PC-9 (cell line): ENCODE measurements around the gene CBLB. TPM values are rescaled to one million over a fixed set of nuclear protein-coding genes. Genes with fewer than 3 reads are reported as not detected.

Experiments used
- BruUV-seq: library from RNA; stranded (reverse); fragments of 400-500 nt; replicated peaks from 2 replicates; lab custom pipeline; 2021; lab: Mats Ljungman, UMichigan
- CTCF ChIA-PET: fragments of 300-600 bp; sonication (Branson Sonifier 250); formaldehyde crosslinking; loops from one replicate; lab custom pipeline; 2022; ENCODE audit warnings: antibody characterized with exemption; lab: Charles Lee
- POLR2A ChIA-PET: fragments of 300-600 bp; sonication (Branson Sonifier 250); formaldehyde crosslinking; loops from one replicate; lab custom pipeline; 2022; ENCODE audit warnings: antibody characterized with exemption; ENCODE audit not compliant: unreplicated experiment; lab: Charles Lee
- DNase-seq, 2 experiments: peaks; one replicate each; pipeline versions ENCODE4 v3.0.0 to v3.0.0-alpha.2; 2015 to 2022; ENCODE audit warnings: mixed read lengths in 1 of 2
- H2AFZ ChIP-seq: fragments of 200-600 bp; sonication (generic); 2 replicates; pipeline ENCODE4 v1.8.1; 2017; ENCODE audit warnings: antibody characterized with exemption
- H3F3A ChIP-seq: fragments of 200-600 bp; sonication (generic); 2 replicates; pipeline ENCODE4 v1.8.1; 2017; ENCODE audit warnings: antibody characterized with exemption, mild to moderate bottlenecking, low read depth; ENCODE audit not compliant: insufficient read depth
- H3K27ac ChIP-seq: fragments of 200-600 bp; sonication (generic); 2 replicates; pipeline ENCODE4 v1.6.1; 2016; ENCODE audit warnings: mixed run types
- H3K27me3 ChIP-seq: fragments of 200-600 bp; sonication (generic); 2 replicates; pipeline ENCODE4 v1.6.1; 2016; ENCODE audit warnings: low read depth, mixed run types; ENCODE audit not compliant: insufficient read depth
- H3K36me3 ChIP-seq: fragments of 200-600 bp; sonication (generic); 2 replicates; pipeline ENCODE4 v1.6.1; 2016; ENCODE audit warnings: low read depth, mixed run types
- H3K4me1 ChIP-seq: fragments of 200-600 bp; sonication (generic); replicated peaks from 2 replicates; pipeline ENCODE4 v1.6.1; 2016; ENCODE audit warnings: mixed run types; ENCODE audit not compliant: insufficient read depth
- H3K4me2 ChIP-seq: fragments of 200-600 bp; sonication (generic); 2 replicates; pipeline ENCODE4 v1.6.1; 2017; ENCODE audit warnings: mixed run types
- H3K4me3 ChIP-seq: fragments of 200-600 bp; sonication (generic); 2 replicates; pipeline ENCODE4 v1.6.1; 2016; ENCODE audit warnings: mixed run types
- H3K79me2 ChIP-seq: fragments of 200-600 bp; sonication (generic); 2 replicates; pipeline ENCODE4 v1.6.1; 2017; ENCODE audit warnings: low read depth, mixed run types
- H3K9me2 ChIP-seq: fragments of 200-600 bp; sonication (generic); 2 replicates; pipeline ENCODE4 v1.8.1; 2017; ENCODE audit warnings: mild to moderate bottlenecking; ENCODE audit not compliant: insufficient read depth
- H3K9me3 ChIP-seq: fragments of 200-600 bp; sonication (generic); 2 replicates; pipeline ENCODE4 v1.8.1; 2016; ENCODE audit warnings: low read depth; ENCODE audit not compliant: insufficient read depth
- H4K20me1 ChIP-seq: fragments of 200-600 bp; sonication (generic); 2 replicates; pipeline ENCODE4 v1.8.1; 2017; ENCODE audit not compliant: insufficient read depth
- EZH2 ChIP-seq: fragments of 200-600 bp; sonication (generic); IDR thresholded peaks from 2 replicates; pipeline ENCODE4 v1.8.0; 2017; ENCODE audit warnings: antibody characterized with exemption, low read depth
- intact Hi-C: fragments of 100-400 bp; cut with micrococcal nuclease; formaldehyde crosslinking; loops from one replicate; pipeline ENCODE4 v1.10.0; 2022; ENCODE audit not compliant: unreplicated experiment
- total RNA-seq: library from RNA; stranded (reverse); gene quantifications from 2 replicates; pipeline ENCODE4 v1.2.3, GENCODE V29; 2021
- TF ChIP-seq, protein P1 (sequence below): fragments of 200-600 bp; sonication (generic); conservative IDR thresholded peaks from 2 replicates; pipeline ENCODE4 v1.6.1; 2017; ENCODE audit warnings: mixed run types, antibody characterized with exemption, mild to moderate bottlenecking, moderate library complexity

CBLB gene
- total RNA-seq, 1 experiment from 2014 or later: 44.0 TPM

DNA sequence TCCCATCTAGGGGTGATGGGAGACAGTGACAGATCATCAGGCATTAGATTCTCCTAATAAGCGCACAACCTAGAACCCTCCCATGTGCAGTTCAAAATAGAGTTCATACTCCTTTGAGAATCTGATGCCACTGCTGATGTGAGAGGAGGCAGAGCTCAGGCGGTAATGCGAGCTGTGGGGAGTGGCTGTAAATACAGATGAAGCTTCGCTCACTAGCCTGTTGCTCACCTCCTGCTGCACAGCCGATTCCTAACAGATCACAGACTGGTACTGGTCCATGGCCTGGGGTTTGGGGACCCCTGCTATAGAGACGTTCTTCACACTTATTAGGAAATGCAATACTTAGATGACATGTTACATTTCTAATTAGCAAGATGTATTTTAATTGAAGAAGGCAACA lies 154.4 kb downstream of the CBLB start:
- TF ChIP-seq, protein P1, sequence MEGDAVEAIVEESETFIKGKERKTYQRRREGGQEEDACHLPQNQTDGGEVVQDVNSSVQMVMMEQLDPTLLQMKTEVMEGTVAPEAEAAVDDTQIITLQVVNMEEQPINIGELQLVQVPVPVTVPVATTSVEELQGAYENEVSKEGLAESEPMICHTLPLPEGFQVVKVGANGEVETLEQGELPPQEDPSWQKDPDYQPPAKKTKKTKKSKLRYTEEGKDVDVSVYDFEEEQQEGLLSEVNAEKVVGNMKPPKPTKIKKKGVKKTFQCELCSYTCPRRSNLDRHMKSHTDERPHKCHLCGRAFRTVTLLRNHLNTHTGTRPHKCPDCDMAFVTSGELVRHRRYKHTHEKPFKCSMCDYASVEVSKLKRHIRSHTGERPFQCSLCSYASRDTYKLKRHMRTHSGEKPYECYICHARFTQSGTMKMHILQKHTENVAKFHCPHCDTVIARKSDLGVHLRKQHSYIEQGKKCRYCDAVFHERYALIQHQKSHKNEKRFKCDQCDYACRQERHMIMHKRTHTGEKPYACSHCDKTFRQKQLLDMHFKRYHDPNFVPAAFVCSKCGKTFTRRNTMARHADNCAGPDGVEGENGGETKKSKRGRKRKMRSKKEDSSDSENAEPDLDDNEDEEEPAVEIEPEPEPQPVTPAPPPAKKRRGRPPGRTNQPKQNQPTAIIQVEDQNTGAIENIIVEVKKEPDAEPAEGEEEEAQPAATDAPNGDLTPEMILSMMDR: no peak
- Histone ChIP-seq H3K9me3 (no peaks in the 10 kb centered on the region), H3K36me3 (peaks cover 5% of the 10 kb centered on the region; the same call in 1 of the 2 replicates), H3K9me2 (no peaks in the 10 kb centered on the region), H3K4me2 (no peak overlapping the region), H3F3A (no peaks in the 10 kb centered on the region), H3K27me3 (no peaks in the 10 kb centered on the region), H3K4me1 (no peaks in the 10 kb centered on the region), H2AFZ (no peak overlapping the region), H3K27ac (no peak overlapping the region), H4K20me1 (no peaks in the 10 kb centered on the region), H3K79me2 (no peaks in the 10 kb centered on the region), H3K4me3 (no peak overlapping the region)
- POLR2A ChIA-PET: interaction anchor here (0.7 kb wide), 1 partner anchor 711 kb away, joined by 3 read pairs; no protein-coding TSS in a partner anchor
- DNase-seq: no peak
- intact Hi-C loops: no loop called here
- BruUV-seq: no TSS peak
- CTCF ChIA-PET: no interaction called here

DNA sequence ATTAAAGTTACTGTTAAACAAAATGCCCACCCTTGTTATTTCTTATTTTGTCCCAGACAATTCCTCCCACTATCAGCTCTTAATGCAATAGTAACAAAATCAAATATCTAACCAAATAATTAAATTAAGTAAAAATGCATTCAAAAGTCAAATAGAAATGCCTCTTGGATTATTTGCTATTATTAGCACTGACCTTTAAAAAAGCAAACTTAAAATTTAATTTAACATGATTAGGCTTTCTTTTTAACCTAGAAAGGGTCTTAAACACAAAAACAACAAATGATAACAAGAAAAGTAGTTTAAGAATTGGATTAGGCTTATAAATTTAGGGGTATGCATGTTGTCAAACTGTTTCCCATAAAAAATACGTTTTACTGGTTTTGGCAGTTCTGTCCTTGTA lies 159.8 kb downstream of the CBLB start:
- Histone ChIP-seq H3K4me3 (no peak overlapping the region), H3K27ac (no peak overlapping the region), H3F3A (no peaks in the 10 kb centered on the region), H3K4me1 (no peaks in the 10 kb centered on the region), H3K27me3 (no peaks in the 10 kb centered on the region), H3K79me2 (no peaks in the 10 kb centered on the region), H3K36me3 (no peaks in the 10 kb centered on the region), H3K9me2 (no peaks in the 10 kb centered on the region), H3K9me3 (no peaks in the 10 kb centered on the region), H4K20me1 (no peaks in the 10 kb centered on the region), H2AFZ (no peak overlapping the region), H3K4me2 (no peak overlapping the region)
- CTCF ChIA-PET: no interaction called here
- TF ChIP-seq, protein P1: no peak
- TF ChIP-seq EZH2: no peak
- intact Hi-C loops: no loop called here
- DNase-seq: no peak
- BruUV-seq: no TSS peak
- POLR2A ChIA-PET: no interaction called here

DNA sequence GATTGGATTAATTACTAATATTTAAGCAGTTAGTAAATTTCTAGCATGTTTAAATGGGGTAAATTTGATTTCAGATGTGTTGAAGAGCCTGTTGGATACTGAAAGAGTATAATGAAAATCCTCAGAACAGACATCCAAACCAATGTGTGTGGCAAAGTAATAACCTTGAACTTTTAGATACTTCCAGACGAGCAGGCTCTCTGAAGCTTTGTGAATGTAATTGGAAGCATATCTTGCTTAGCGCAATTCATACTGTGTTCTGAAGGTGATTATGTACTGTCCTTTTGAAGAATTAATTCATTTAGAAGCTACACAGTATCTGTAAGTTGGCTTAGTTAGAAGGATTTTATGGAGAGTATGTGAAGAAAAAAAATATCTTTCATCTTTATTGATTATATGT lies 161.8 kb downstream of the CBLB start:
- Histone ChIP-seq H3K79me2 (no peaks in the 10 kb centered on the region), H3K9me2 (no peaks in the 10 kb centered on the region), H3K4me3 (no peak overlapping the region), H3K4me2 (no peak overlapping the region), H3K27ac (no peak overlapping the region), H3K36me3 (0 out of 2 replicates have a peak, but pooled peaks cover 3% of the 10 kb centered on the region), H3K27me3 (no peaks in the 10 kb centered on the region), H3F3A (no peaks in the 10 kb centered on the region), H4K20me1 (no peaks in the 10 kb centered on the region), H2AFZ (no peak overlapping the region), H3K9me3 (no peaks in the 10 kb centered on the region), H3K4me1 (no peaks in the 10 kb centered on the region)
- ChIA-PET POLR2A (no interaction called here), CTCF (interaction anchor here (0.5 kb wide), 1 partner anchor 707 kb away, joined by 3 read pairs; no protein-coding TSS in a partner anchor)
- intact Hi-C loops: no loop called here
- no peak for DNase-seq
- TF ChIP-seq, protein P1: no peak
- no peak for TF ChIP-seq EZH2
- no TSS peak for BruUV-seq
